ENCODE measurements around the gene PHLDA3.

The PHLDA3 gene

GRCh38 chr1:201422026-201422425, 47.0 kb downstream of the PHLDA3 start:
- H3K4me1 ChIP-seq (ENCODE audit: low read length), result no peaks in the 10 kb centered on the region
- H3K4me2 ChIP-seq (ENCODE audit: low read depth, low read length), result no peak overlapping the region
- no peak for DNase-seq
- no peaks in the 10 kb centered on the region for H4K20me1 ChIP-seq (ENCODE audit: insufficient read depth, low read length)
- no peak overlapping the region for H2AFZ ChIP-seq (ENCODE audit: low read length)
- no peak overlapping the region for H3K9ac ChIP-seq (ENCODE audit: low read length)
- H3K27me3 ChIP-seq (replicated peaks; ENCODE audit: insufficient read depth, low read length), result peaks cover 22% of the 10 kb centered on the region
- H3K36me3 ChIP-seq (replicated peaks; ENCODE audit: insufficient read depth, low read length), result no peaks in the 10 kb centered on the region
- H3K27ac ChIP-seq (ENCODE audit: low read length), result no peak overlapping the region
- H3K9me2 ChIP-seq (replicated peaks; ENCODE audit: insufficient read depth, low read length), result no peaks in the 10 kb centered on the region
- H3K9me3 ChIP-seq (replicated peaks; ENCODE audit: insufficient read depth, low read length), result no peaks in the 10 kb centered on the region
- TF ChIP-seq EZH2phosphoT487 (IDR thresholded peaks at IDR 0.05; ENCODE audit: low read length) (no peak), EZH2 (optimal IDR thresholded peaks at IDR 0.05; ENCODE audit: low read depth, low read length) (no peak), CTCF (IDR thresholded peaks at IDR 0.05; ENCODE audit: low read length) (no peak)
- H3K4me3 ChIP-seq (ENCODE audit: low read length), result no peak overlapping the region
- no peaks in the 10 kb centered on the region for H3K79me2 ChIP-seq (ENCODE audit: low read length)
- no peaks in the 10 kb centered on the region for H3F3A ChIP-seq (ENCODE audit: insufficient read depth, low read length)

GRCh38 chr1:201421041-201421440, 47.9 kb downstream of the PHLDA3 start:
- Histone ChIP-seq H3K79me2 (ENCODE audit: low read length) (no peaks in the 10 kb centered on the region), H3F3A (ENCODE audit: insufficient read depth, low read length) (no peaks in the 10 kb centered on the region), H3K4me3 (ENCODE audit: low read length) (no peak overlapping the region), H3K9me3 (replicated peaks; ENCODE audit: insufficient read depth, low read length) (no peaks in the 10 kb centered on the region), H3K36me3 (replicated peaks; ENCODE audit: insufficient read depth, low read length) (no peaks in the 10 kb centered on the region), H3K9ac (ENCODE audit: low read length) (no peak overlapping the region), H2AFZ (ENCODE audit: low read length) (no peak overlapping the region), H3K9me2 (replicated peaks; ENCODE audit: insufficient read depth, low read length) (no peaks in the 10 kb centered on the region), H3K27ac (ENCODE audit: low read length) (no peak overlapping the region), H4K20me1 (ENCODE audit: insufficient read depth, low read length) (no peaks in the 10 kb centered on the region), H3K27me3 (replicated peaks; ENCODE audit: insufficient read depth, low read length) (peaks cover 25% of the 10 kb centered on the region), H3K4me1 (ENCODE audit: low read length) (no peaks in the 10 kb centered on the region), H3K4me2 (ENCODE audit: low read depth, low read length) (no peak overlapping the region)
- no peak for DNase-seq
- no peak for TF ChIP-seq EZH2phosphoT487 (IDR thresholded peaks at IDR 0.05; ENCODE audit: low read length)
- TF ChIP-seq EZH2 (optimal IDR thresholded peaks at IDR 0.05; ENCODE audit: low read depth, low read length), result no peak
- TF ChIP-seq CTCF (IDR thresholded peaks at IDR 0.05; ENCODE audit: low read length), result no peak

GRCh38 chr1:201420608-201421002, 48.4 kb downstream of the PHLDA3 start:
- H2AFZ ChIP-seq (ENCODE audit: low read length), result no peak overlapping the region
- no peak overlapping the region for H3K27ac ChIP-seq (ENCODE audit: low read length)
- no peaks in the 10 kb centered on the region for H3K9me2 ChIP-seq (replicated peaks; ENCODE audit: insufficient read depth, low read length)
- H3K4me2 ChIP-seq (ENCODE audit: low read depth, low read length), result no peak overlapping the region
- no peaks in the 10 kb centered on the region for H4K20me1 ChIP-seq (ENCODE audit: insufficient read depth, low read length)
- no peaks in the 10 kb centered on the region for H3F3A ChIP-seq (ENCODE audit: insufficient read depth, low read length)
- TF ChIP-seq CTCF (IDR thresholded peaks at IDR 0.05; ENCODE audit: low read length) (no peak), EZH2phosphoT487 (IDR thresholded peaks at IDR 0.05; ENCODE audit: low read length) (no peak), EZH2 (optimal IDR thresholded peaks at IDR 0.05; ENCODE audit: low read depth, low read length) (no peak)
- H3K4me1 ChIP-seq (ENCODE audit: low read length), result no peaks in the 10 kb centered on the region
- DNase-seq, result no peak
- H3K27me3 ChIP-seq (replicated peaks; ENCODE audit: insufficient read depth, low read length), result peaks cover 26% of the 10 kb centered on the region
- H3K79me2 ChIP-seq (ENCODE audit: low read length), result no peaks in the 10 kb centered on the region
- no peaks in the 10 kb centered on the region for H3K36me3 ChIP-seq (replicated peaks; ENCODE audit: insufficient read depth, low read length)
- no peak overlapping the region for H3K4me3 ChIP-seq (ENCODE audit: low read length)
- no peaks in the 10 kb centered on the region for H3K9me3 ChIP-seq (replicated peaks; ENCODE audit: insufficient read depth, low read length)
- H3K9ac ChIP-seq (ENCODE audit: low read length), result no peak overlapping the region

All from MM.1S (cell line).